Esophagus muscularis mucosa (tissue), 4 donors: ENCODE data around the gene GAS2. TPM values are rescaled to one million over a fixed set of nuclear protein-coding genes. Genes with fewer than 3 reads are reported as not detected.

Source experiments
- DNase-seq: peaks from one replicate; pipeline ENCODE4 v3.0.0-alpha.2; 2017; ENCODE audit errors: extremely low spot score
- H3K27ac ChIP-seq, 4 donors: fragments of 200-600 bp; sonication (generic); replicated peaks in 1 of 4; 1 replicate in 3 of 4; 2 replicates in 1 of 4; pipeline ENCODE4 v1.5.1; 2016 to 2019; ENCODE audit warnings: mild to moderate bottlenecking in 1 of 4
- H3K27me3 ChIP-seq, 4 donors: fragments of 200-600 bp; sonication (generic); one replicate each; pipeline versions ENCODE4 v1.5.1 to v1.6.0; 2016 to 2019
- H3K36me3 ChIP-seq, 4 donors: fragments of 200-600 bp; sonication (generic); one replicate each; pipeline ENCODE4 v1.5.1; 2016 to 2019
- H3K4me1 ChIP-seq, 4 donors: fragments of 200-600 bp; sonication (generic); one replicate each; pipeline ENCODE4 v1.5.1; 2016 to 2019
- H3K4me3 ChIP-seq, 4 donors: fragments of 200-600 bp; sonication (generic); 1 replicate in 2 of 4; 2 replicates in 2 of 4; pipeline ENCODE4 v1.5.1; 2016 to 2019; ENCODE audit warnings: mild to moderate bottlenecking in 4 of 4, moderate library complexity in 1 of 4
- H3K9me3 ChIP-seq, 4 donors: fragments of 200-600 bp; sonication (generic); 1 replicate in 3 of 4; 2 replicates in 1 of 4; pipeline ENCODE4 v1.5.1; 2016 to 2019
- CTCF ChIP-seq, 3 experiments: fragments of 200-600 bp in 2 of 3; fragments of 450-650 bp in 1 of 3; sonication (generic) in 2 of 3; IDR thresholded peaks; one replicate each; pipeline ENCODE4 v1.5.1; 2017 to 2019; ENCODE audit warnings: antibody characterized with exemption in 3 of 3, mild to moderate bottlenecking in 2 of 3, moderate library complexity in 1 of 3
- EP300 ChIP-seq: sonication (generic); formaldehyde crosslinking; IDR thresholded peaks from one replicate; pipeline ENCODE4 v1.6.1; 2017; ENCODE audit warnings: antibody characterized with exemption
- POLR2A ChIP-seq: fragments of 450-650 bp; IDR thresholded peaks from one replicate; pipeline ENCODE4 v1.6.1; 2017; ENCODE audit warnings: antibody characterized with exemption, moderate library complexity, mild to moderate bottlenecking, low read depth
- POLR2AphosphoS5 ChIP-seq, 2 donors: sonication (generic); formaldehyde crosslinking; IDR thresholded peaks; one replicate each; pipeline ENCODE4 v1.6.1; 2017; ENCODE audit warnings: antibody characterized with exemption in 2 of 2
- WGBS: methylation state at CpG from one replicate; pipeline ENCODE4 v1.1.5; 2018; 5-methylcytosine and 5-hydroxymethylcytosine counted together
- intact Hi-C: fragments of 100-400 bp; cut with DNase I; formaldehyde crosslinking; loops from one replicate; pipeline ENCODE4 v1.15.1; 2023
- total RNA-seq, 4 donors: library from RNA; depleted of rRNA; stranded (reverse); fragments of >200 nt; gene quantifications; one replicate each; pipeline versions ENCODE4 v1.1.0 to v1.2.1, GENCODE V29; 2016

The GAS2 gene
- total RNA-seq, 4 donors from 2014 or later, result 0.65 to 4.2 (median 1.4) TPM

- 60% methylated on average over 1 of the region's 1 CpG for WGBS
- H3K27me3 ChIP-seq, result no peaks in the 10 kb centered on the region
- intact Hi-C loops, result no loop called here
Measured at GRCh38 chr11:22657101-22657694, 9.2 kb upstream of the GAS2 start.

GRCh38 chr11:22659783-22660182 is 6.6 kb upstream of the GAS2 start:
- TF ChIP-seq EP300 (no peak), POLR2A (no peak), CTCF (IDR thresholded peaks at IDR 0.05) (no peak), POLR2AphosphoS5 (IDR thresholded peaks at IDR 0.05) (no peak)
- H3K36me3 ChIP-seq, result no peaks in the 10 kb centered on the region
- H3K9me3 ChIP-seq, result no peaks in the 10 kb centered on the region
- no peaks in the 10 kb centered on the region for H3K4me1 ChIP-seq
- 90% methylated on average over 1 of the region's 1 CpG for WGBS
- no peak overlapping the region for H3K27ac ChIP-seq
- no peak overlapping the region for H3K4me3 ChIP-seq
- intact Hi-C loops, result no loop called here
- DNase-seq, result no peak
- peaks cover 0 to under 1% (median 0%) of the 10 kb centered on the region in 4 donors for H3K27me3 ChIP-seq

More at GRCh38 chr11:22657101-22657694, 9.2 kb upstream of the GAS2 start:
- H3K4me1 ChIP-seq, result no peaks in the 10 kb centered on the region
- H3K4me3 ChIP-seq, result no peak overlapping the region
- no peak overlapping the region for H3K27ac ChIP-seq
- no peak for TF ChIP-seq CTCF (IDR thresholded peaks at IDR 0.05)
- no peak for TF ChIP-seq POLR2A
- no peak for TF ChIP-seq EP300
- TF ChIP-seq POLR2AphosphoS5 (IDR thresholded peaks at IDR 0.05), result no peak
- H3K9me3 ChIP-seq, result no peaks in the 10 kb centered on the region
- no peak for DNase-seq
- H3K36me3 ChIP-seq, result no peaks in the 10 kb centered on the region

- H3K27me3 ChIP-seq, result peaks cover 0 to 43% (median 5%) of the 10 kb centered on the region in 4 donors
- intact Hi-C loops, result no loop called here
- TF ChIP-seq CTCF (IDR thresholded peaks at IDR 0.05) (peak in 1 of 3 experiments; percentile 4), POLR2A (no peak)
- peak overlapping the region; percentile 45 to 54 (median 48) for H3K4me3 ChIP-seq
- H3K4me1 ChIP-seq, result peaks cover 0 to 17% (median 13%) of the 10 kb centered on the region in 4 donors
- H3K27ac ChIP-seq, result no peak overlapping the region
- WGBS, result 4% methylated on average over 28 of the region's 40 CpGs
- no peak for DNase-seq
- no peaks in the 10 kb centered on the region for H3K36me3 ChIP-seq
- H3K9me3 ChIP-seq, result no peaks in the 10 kb centered on the region
Measured at GRCh38 chr11:22666688-22667439, 453 bp downstream of the GAS2 start.

GRCh38 chr11:22668005-22668796 is 1.8 kb downstream of the GAS2 start:
- no peak overlapping the region for H3K4me3 ChIP-seq
- H3K4me1 ChIP-seq, result peaks cover 0 to 17% (median 13%) of the 10 kb centered on the region in 4 donors
- TF ChIP-seq CTCF (IDR thresholded peaks at IDR 0.05), result no peak
- no peak for TF ChIP-seq POLR2AphosphoS5 (IDR thresholded peaks at IDR 0.05)
- TF ChIP-seq POLR2A, result no peak
- TF ChIP-seq EP300, result no peak
- intact Hi-C loops, result no loop called here
- DNase-seq, result no peak
- WGBS, result 59% methylated on average over 3 of the region's 3 CpGs
- H3K36me3 ChIP-seq, result no peaks in the 10 kb centered on the region
- no peaks in the 10 kb centered on the region for H3K9me3 ChIP-seq
- peaks cover 0 to 43% (median 5%) of the 10 kb centered on the region in 4 donors for H3K27me3 ChIP-seq
- H3K27ac ChIP-seq, result no peak overlapping the region
